ENCODE measurements around the gene PRICKLE3. TPM values are rescaled to one million over a fixed set of nuclear protein-coding genes. Genes with fewer than 3 reads are reported as not detected.

PRICKLE3 gene
- total RNA-seq, 1 donor from 2014 or later = 10.3 TPM

DNA sequence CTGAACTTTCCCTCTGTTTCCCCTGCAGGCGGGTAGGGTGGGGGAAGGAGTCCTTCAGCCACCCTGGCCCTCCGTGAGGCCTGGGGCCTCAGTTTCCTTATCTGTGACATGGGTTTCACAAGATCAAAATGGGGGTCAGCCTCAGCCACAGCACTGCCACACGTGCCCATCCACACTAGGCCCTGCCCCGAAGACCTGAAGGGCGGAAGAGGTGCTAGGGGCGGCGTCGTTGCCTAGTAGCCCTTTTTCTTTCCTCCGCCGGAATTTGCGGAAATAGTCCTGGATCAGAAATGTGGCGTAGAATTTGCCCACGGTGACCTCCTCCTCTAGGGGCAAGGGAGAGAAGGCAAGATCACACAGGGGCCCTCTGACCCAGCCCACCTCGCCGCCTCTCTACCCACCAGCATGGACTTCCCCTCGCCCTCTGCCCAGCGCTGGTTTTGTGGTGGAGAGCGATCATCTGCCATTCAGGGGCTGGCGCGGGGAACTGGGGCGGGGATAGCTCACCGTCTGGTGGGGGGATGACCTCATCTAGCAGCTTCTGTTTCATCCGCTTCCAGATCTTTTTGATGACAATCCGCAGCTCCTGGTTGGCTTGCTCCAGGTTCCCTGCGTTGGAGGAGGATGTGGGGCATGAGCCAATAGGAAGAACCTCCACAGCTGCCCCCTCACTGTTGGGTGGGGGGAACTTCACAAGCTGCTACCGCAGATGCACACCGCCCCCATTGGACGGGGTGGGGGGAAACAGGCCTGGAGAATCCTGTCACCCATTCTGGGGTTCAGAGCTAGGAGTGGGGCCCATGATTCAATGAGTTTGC is 23.5 kb upstream of the PRICKLE3 start:
- no peak for DNase-seq (ENCODE audit: low spot score)

DNA sequence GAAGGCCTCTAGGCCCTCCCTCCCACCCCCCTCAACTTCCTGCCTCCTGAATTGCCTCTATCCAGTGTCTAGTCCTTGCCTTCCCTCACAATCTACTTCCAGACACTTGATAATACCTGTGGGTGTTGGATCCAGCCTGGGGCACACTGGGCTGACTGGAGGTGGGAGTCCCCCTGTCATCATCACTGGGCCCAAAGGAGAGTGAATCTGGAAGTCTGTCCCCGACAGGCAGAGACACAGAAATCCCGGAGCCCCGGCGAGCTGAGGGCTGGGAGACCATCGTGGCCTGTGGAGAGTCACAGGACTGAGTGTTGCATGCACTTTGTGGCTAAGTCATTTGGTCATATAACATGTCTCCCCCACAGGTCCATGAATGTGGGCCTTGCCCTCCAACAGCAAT is 22.2 kb upstream of the PRICKLE3 start:
- DNase-seq (ENCODE audit: low spot score) = no peak
- intact Hi-C loops (cut with DNase I) = no loop called here

More for the DNA sequence above, 23.5 kb upstream of the PRICKLE3 start:
- intact Hi-C loops (cut with DNase I) = no loop called here

DNA sequence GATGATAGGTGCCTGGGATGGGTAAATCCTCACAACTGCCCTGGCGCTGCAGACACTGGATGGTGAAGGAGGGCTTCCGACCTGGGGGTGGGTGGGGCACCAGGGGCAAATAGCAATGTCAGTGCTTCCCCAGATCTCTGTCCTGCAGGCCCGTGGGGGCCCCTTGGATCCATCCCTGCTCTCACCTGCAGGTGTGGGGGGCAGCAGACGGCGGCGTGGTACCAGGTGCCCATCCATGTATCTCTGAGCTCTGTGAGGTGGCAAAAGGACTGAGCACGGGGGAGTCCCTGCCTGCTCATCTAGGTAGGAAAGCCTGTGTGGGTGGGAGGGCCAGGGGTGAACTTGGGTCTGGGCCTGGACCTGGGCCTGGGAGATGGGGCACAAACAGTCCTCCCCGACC is 20.4 kb upstream of the PRICKLE3 start:
- DNase-seq (ENCODE audit: low spot score) = no peak
- intact Hi-C loops (cut with DNase I) = no loop called here

DNA sequence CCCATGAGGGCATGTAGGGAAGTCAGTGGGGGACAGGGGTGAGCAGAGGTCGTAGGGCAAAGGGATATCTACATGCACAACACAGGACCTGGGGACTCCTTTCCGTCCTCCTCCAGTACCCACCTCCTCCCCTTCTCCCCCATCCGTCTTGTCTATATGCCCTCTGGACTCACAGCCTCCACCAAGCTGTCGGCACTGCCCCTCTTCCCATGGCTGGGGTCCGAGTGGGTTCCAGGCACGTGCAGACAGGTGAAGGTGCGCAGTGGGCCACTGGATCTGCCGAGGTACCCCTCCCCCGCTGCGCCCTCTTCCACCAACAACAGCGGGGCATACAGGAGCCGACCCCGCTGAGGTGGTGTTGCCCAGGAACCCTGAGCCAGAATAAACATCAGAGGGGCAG is 19.3 kb upstream of the PRICKLE3 start:
- intact Hi-C loops (cut with DNase I) = no loop called here
- no peak for DNase-seq (ENCODE audit: low spot score)

DNA sequence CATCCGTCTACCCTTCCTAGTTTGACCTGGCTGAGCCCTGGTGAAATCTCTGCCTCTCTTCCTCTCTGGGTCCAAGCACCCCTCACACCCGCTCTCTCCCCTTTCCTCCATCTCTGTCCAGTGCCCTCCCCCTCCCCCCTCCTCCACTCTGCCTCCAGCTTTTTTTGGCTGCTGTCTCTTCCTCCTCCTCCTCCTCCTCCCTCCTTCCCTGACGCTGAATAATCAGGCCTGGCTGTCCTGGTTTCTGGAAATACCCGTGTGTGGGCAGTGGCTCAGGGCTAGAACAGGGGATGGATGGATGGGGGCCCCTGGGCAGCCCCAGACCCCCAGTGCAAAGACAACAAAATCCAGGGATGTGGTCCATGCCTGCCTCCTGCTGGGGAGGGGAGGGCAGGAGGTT is 18.5 kb upstream of the PRICKLE3 start:
- intact Hi-C loops (cut with DNase I) = loop anchor here (5.0 kb wide), 1 partner anchor 63 kb away; the partner anchor contains the start of gene PPP1R3F
- DNase-seq (ENCODE audit: low spot score) = no peak

DNA sequence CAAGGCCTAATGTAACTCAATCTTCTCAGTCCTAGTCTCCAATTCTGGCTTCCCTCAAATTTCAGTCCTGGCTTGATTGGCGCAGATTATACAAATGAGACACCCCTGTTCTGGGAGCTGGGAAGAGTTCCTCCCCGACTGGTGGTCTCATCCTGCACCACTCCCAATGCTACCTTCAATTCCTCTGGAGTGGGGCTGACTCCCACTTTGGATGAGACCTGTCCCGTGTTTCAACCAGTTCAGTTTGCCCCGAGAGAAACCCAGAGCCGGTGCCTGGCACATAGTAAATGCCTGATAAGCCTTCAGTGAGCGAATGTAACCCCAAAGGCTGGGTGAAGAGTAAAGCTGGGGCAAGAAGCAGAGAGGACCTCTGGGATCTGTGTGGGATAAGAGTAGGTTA is 17.8 kb upstream of the PRICKLE3 start:
- intact Hi-C loops (cut with DNase I) = loop anchor here (5.0 kb wide), 1 partner anchor 63 kb away; the partner anchor contains the start of gene PPP1R3F
- no peak for DNase-seq (ENCODE audit: low spot score)

DNA sequence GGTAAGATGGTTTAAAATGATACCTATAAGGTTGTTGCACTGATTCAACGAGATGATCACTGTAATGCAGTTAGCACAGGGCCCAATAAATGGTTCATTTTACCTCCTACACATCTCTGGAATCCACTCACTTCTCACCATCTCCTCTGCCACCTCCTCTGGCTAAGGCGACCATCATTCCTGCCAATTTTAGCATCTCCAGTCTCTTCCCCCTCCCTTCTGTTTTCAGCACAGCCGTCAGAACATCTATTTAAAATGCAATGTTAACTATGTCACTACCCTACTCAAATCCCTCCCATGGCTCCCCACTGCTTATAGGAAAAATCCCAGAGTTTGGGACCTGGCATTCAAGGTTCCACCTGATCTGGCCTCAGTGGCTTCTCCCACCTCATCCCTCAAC is 17.4 kb upstream of the PRICKLE3 start:
- no peak for DNase-seq (ENCODE audit: low spot score)
- intact Hi-C loops (cut with DNase I) = loop anchor here (5.0 kb wide), 1 partner anchor 64 kb away; the partner anchor contains the start of gene PPP1R3F

DNA sequence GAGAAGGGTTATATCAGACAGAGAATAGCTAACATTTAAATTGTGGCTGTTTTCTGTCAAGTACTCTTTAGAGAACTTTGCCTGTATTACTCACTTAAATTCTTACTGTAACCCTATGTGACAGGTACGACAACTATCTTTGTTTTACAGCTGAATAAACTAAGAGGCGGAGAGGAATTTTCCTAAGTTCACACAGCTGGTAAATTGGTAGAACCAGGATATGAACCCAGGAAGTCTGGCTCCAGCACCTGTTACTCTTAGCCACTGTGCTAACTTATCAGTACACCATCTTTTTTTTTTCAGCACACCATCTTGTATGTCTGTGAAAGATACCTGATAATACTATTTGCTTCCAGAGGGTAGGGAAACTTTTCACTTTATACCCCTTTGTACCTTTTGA is 15.8 kb upstream of the PRICKLE3 start:
- intact Hi-C loops (cut with DNase I) = loop anchor here (5.0 kb wide), 1 partner anchor 65 kb away; the partner anchor contains the start of gene PPP1R3F
- no peak for DNase-seq (ENCODE audit: low spot score)

DNA sequence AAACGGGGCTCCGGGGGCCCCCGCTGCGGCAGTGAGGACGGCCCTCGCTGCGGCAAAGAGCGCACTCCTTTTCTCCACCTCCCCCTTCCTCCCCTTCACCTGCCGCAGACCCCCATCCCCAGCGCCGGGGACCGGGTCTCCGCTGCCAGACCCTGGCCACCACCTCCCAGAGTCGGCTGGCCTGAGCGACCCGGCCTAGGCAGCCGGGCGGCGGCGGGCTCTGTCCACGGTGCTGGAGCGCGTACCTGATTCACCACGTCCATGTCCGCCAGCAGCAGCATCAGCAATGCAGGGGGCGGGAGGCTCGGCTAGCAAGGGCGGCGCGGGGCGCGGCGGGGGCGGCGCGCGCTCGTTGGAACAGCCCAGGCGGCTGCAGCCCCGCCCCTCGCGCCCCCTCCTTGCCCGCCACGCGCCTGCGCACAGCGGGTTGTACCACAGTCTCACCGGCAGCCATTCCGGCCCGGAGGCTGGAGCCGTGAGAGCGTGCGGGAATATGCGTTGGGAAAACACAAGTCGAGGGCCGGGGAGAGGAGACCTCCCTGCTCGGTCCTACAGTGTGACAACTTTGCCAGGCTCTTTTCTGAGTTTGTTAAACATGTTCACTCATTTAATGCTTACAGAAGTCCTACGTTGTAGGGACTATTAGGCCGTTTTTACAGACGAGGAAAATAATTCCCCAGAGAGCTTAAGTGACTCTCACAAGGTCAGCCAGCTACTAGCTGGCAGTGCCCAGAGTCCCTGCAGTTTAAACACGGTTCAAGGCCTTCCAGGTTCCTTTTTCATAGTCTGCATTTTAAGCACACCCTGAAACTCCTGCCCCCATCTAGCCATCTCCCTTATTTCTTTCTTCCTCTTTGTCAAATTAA is 14.0 kb upstream of the PRICKLE3 start, which contains the start of gene SYP:
Gene SYP (minus strand): TSS at position 288 of the 866 bp plus-strand sequence. CDS start 7 bp downstream, at position 281.
- intact Hi-C loops (cut with DNase I) = loop anchor here (5.0 kb wide), 1 partner anchor 67 kb away; the partner anchor contains the start of gene PPP1R3F
- DNase-seq (ENCODE audit: low spot score) = peak; percentile 92

DNA sequence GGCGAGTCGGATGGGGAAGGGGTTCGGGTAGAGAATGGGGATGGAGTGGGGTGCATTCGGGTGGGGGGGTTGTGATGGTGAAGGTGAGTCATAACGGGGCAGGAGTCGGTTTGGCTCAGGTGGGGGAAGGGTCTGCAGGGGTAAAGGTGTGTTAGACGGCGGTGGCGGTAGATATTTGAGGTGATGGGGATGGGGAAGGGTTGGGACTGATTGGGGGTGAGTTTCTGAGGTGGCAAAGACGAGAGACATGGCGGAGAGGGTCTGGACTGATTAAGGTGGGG is 13.1 kb upstream of the PRICKLE3 start:
- intact Hi-C loops (cut with DNase I) = no loop called here
- DNase-seq (ENCODE audit: low spot score) = no peak

DNA sequence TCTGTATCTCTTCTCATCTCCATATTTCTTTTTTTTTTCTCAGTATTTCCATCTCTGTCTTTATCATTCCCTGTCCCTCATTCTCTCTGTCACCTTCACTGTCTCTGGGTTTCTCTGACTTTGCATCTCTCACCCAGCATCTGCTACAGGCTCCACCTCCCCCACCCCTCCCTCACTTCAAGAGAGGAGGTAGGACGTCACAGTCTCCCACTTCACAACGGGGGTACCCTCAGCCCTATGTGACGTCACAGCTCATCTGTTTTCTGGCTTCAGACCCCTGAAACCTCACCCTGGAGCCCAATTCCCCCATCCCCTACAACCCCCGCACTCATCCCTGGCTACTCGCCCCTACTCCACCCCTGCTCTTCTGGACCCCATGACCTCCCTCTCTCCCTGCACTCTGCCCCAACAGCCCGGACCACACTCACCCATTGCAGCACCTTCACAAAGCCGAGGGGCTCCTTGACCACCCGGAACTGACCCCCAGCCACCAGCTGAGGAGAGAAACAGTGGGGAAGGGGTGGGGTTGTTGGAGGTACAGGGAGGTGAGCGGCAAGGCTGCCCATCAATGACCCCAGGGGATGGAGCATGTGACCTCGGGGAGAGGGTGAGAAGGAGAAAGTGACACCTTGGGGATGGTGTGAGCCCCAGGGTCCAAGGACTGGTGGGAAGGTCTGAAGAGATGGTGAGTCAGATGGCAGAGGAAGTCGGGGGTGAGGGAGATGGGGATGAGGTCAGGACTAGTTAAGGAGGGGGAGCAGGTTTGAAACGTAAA is 12.6 kb upstream of the PRICKLE3 start:
- DNase-seq (ENCODE audit: low spot score) = no peak
- intact Hi-C loops (cut with DNase I) = no loop called here

DNA sequence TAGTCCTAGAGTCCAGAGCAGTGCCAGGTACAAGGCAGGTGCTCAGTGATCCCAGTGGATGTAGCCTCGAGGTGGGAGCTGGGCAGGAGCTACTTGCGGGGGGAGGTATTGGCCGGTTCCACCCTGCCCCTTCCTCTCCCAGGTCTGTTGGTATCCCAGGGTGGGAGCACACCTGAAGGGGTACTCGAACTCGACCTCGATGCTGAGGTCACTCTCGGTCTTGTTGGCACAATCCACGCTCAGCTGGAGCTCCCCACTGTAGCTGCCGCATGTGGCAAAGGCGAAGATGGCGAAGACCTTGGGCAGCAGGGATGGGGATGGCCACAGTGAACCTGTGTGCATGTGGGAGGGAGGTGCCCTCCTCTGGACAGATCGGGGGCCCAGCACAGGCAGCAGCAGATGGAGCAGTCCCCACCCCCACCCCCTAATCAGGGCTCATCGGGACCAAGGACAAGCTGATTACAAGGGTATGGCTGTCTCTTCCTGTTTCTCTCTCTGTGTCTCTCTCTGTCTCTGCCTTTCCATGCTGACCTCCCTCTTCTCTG is 11.4 kb upstream of the PRICKLE3 start:
- intact Hi-C loops (cut with DNase I) = no loop called here
- no peak for DNase-seq (ENCODE audit: low spot score)

DNA sequence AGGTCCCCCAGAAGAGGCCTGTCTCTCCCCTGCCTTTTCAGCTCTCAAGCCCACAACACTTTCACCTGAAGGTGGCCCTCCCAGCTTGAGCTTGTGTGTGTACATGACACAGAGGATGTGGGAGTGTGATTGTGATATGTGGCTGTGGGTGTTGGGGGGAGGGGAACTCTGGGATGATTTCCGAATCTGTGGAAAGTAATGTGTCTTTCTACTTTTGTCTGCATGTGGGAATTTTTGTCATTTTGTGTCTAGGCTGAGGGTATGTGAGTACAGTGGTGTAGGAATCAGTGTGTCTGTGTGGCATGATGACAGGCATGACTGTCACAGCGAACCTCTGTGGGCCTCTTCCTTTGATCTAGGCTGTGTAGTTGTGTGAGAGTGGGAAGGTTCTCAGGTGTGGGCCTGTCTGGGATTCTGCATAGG is 7.4 kb upstream of the PRICKLE3 start:
- no peak for DNase-seq (ENCODE audit: low spot score)

DNA sequence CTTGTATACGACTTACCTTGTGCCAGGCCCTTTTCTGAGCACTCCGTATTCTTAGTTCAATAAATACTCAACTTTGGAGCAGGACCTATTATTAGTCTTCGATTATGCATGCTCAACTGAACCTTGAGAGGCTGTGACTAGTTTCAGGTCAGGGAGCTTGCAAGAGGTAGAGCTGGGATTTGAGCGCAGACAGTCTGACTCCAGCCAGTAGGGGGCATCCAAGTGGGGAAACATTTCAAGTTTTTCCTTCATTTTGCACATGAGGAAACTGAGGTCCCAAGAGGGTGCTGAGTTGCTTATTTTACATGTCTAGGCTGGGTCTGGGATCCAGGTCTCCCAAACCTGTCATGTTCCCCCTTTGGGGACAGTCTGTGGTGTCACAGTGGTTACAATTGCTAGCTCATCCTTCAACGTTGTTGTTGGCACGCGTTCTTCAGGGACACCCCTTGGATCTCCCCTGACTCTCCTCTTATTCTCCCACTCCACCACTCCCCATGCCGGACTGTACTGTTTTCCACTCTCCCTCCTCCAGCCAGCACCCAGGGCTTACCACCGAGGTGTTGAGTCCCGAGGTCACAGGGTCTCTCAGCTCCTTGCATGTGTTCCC is 6.7 kb upstream of the PRICKLE3 start:
- no peak for DNase-seq (ENCODE audit: low spot score)
- intact Hi-C loops (cut with DNase I) = no loop called here

More for the DNA sequence above, 7.4 kb upstream of the PRICKLE3 start:
- intact Hi-C loops (cut with DNase I) = no loop called here

DNA sequence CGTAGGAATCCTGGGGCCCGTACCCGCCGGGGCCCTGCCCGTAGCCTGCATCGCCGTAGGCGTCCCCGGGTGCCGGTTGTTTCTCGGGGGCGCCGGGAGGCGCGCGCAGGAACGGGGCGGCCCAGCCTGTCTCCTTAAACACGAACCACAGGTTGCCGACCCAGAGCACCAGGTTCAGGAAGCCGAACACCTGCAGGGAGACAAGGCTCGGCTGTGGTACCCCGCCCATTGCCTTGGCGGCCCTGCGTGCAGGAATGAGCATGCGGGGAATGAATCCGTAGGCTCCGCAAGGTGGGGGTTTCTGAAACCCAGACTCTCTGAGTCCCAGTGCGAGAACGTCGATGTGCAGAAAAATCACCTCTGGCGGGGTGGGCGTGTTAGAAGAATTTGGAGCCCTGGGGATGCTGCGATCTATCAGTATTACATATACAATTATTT is 5.4 kb upstream of the PRICKLE3 start:
- intact Hi-C loops (cut with DNase I) = no loop called here

DNA sequence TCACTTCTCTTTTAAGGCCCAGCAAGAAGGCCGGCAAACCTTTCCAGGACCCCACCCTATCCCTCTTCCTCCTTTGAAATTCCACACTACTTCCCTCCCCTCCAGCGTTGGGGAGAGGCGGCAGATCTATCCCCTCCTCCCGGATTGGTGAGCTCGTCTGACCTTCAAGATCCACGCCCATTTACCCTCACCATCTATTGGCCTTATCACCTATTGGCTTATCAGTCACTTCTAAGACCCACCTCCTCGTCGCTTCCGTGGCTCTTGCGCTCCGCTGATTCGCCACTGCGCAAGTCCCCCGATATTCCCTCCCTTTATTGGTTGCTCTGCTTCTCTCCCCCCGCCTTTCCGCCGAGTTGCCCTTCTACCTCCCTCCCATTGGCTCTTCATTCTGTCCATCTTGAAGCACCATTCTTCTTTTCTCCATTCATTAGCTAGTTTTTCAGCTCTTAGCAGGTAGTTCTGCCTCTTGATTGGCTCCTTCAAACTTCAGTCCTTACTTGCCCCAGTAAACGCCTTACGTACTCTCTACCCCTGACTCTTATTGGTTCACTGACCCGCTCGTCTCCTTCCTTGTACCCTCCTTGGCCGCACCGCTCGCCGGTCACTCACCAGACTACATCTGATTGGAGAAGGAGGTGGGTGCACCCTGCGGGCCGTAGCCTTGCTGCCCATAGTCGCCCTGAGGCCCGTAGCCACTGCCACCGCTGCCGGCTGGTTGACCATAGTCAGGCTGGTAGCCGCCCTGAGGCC is 4.8 kb upstream of the PRICKLE3 start:
- intact Hi-C loops (cut with DNase I) = no loop called here
- peak; percentile 93 for DNase-seq (ENCODE audit: low spot score)

More for the DNA sequence above, 5.4 kb upstream of the PRICKLE3 start:
- DNase-seq (ENCODE audit: low spot score) = no peak

DNA sequence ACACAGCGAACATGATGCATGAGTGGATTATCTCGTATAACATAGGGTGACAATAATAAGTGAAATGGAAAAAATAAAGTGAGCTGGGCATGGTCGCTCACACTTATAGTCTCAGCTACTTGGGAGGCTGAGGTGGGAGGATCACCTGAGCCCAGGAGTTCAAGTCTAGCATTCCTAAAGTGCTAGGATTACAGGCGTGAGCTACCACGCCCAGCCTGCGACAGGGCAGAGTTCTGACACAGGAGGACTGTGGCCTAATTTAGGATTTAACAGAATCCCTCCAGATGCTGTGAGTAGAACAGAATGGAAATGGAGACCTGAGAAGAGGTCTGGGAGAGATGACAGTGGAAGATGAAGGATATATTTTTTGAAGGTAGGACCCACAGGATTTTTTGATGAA is 3.4 kb upstream of the PRICKLE3 start:
- intact Hi-C loops (cut with DNase I) = no loop called here
- no peak for DNase-seq (ENCODE audit: low spot score)

DNA sequence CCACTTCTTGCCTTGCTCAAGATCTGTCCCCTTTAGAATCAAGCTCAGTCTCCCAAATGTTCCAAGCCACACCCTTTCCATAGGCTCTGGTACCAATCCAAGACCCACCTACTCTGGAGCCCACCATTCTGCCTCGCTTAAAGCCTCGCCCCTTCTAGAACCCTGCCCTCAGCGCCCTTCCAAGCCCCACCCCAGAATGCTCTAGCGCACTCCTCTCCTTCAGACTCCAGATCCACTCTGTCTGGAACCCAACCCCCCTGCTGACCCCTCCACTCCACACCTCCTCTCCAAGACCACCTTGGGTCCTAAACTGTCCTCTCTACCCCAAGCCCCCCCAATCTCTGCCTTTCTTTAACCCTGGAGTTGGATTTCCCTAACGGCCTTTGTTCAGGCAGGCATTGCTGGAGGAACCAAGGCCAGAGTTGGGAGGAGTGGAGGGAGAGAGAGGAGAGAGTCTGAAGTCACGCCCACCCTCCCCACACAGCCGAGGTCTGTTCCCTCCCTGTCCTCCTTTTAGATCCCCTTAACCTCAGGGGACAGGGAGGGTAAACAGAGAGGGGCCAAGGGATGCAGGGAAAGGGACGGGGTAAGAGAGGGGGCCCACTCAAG is 2.4 kb upstream of the PRICKLE3 start:
- intact Hi-C loops (cut with DNase I) = no loop called here
- no peak for DNase-seq (ENCODE audit: low spot score)
